Fibroblast of upper back skin (primary cell): ENCODE measurements around the gene DKK2.
"Not testable (repeated sequence)": the region's sequence is repeated elsewhere in the genome, so short reads cannot be mapped to it uniquely, and the experiment has no call there.

Source experiments
- DNase-seq: peaks from one replicate; pipeline ENCODE4 v3.0.0-alpha.2; 2013

The DKK2 gene

GRCh38 chr4:106909486-106910188 is 126.5 kb downstream of the DKK2 start:
- no peak for DNase-seq

DNA sequence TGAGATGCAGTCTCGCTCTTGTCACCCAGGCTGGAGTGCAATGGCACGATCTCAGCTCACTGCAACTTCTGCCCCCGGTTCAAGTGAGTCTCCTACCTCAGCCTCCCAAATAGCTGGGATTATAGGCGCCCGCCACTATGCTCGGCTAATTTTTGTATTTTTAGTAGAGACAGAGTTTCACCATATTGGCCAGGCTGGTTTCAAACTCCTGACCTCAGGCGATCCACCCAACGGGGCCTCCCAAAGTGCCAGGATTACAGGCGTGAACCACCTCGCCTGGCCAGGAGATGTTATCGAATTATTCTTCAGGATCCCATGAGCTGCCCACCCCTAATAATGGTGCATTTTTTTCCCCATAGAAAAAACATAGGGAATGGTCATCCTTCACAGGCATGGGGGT is 128.1 kb downstream of the DKK2 start:
- DNase-seq, result not testable (repeated sequence)

- DNase-seq, result no peak
Measured at GRCh38 chr4:106907216-106907615, 128.9 kb downstream of the DKK2 start.

GRCh38 chr4:106906728-106907127 is 129.4 kb downstream of the DKK2 start:
- no peak for DNase-seq

DNA sequence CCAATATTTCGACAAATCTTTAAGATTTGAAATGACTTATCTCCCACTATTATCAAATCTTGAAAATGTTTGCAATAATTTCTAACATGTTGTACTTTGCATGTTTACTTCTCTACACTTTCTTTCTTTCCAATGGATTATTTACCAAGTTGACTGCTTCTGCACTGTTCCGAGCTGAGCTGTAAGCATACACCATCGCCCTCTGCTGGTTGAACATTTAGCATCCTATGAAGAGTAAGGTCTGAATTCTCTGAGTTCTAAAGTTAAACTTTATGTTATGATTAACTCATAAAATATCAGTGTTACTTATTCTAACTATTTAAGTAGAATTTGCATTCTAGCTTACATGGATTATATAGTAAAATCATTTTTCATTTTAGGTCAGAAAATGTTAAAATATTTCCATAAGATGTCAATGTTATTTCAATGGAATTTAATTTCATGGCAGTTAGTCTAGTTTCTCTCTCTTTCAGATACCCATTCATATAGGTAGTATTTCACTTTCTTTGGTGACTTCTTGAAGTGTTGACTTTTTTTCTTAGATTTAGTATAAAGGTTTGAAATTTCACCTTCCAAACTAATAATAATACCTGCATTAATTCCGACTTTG is 137.4 kb downstream of the DKK2 start:
- peak; percentile 67 for DNase-seq

- DNase-seq, result no peak
Measured at GRCh38 chr4:106893903-106894302, 142.2 kb downstream of the DKK2 start.

- DNase-seq, result no peak
Measured at GRCh38 chr4:106893395-106893881, 142.7 kb downstream of the DKK2 start.

DNA sequence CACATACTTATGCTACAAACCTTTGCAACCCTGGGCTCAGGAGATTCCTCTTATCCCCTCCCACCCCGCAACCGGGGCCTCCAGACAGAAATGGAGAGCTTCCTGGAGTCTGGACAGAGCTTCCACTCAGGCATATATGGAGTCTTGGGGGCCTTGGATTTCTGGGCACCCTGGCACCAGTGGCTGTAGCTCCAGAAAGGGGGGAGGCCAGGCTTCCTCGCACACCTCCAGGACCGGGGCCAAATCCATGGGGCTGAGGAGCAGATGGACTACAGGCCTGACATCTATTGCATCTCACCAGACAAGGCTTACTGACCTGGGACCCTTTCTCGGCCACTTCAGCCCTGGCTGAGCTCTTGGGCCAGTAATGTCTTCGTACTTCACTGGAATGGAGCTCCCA is 143.3 kb downstream of the DKK2 start:
- no peak for DNase-seq

DNA sequence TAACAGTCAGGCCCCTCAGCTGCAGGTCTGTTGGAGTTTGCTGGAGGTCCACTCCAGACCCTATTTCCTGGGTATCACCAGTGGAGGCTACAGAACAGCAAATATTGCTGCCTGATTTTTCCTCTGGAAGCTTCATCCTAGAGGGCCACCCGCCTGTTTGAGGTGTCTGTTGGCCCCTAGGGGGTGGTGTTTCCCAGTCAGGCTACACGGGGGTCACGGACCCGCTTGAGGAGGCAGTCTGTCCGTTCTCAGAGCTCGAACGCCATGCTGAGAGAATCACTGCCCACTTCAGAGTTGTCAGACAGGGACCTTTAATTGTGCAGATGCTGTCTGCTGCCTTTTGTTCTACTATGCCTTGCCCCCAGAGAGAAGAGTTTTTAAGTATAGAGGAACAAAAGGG is 160.8 kb downstream of the DKK2 start:
- DNase-seq, result no peak
